H1 (cell line): ENCODE data around the gene PROZ.

ENCODE experiments used
- CEBPB ChIP-seq: IDR thresholded peaks from 2 replicates; pipeline ENCODE4 v1.6.1; 2012; ENCODE audit warnings: low read depth, low read length
- CREB1 ChIP-seq: IDR thresholded peaks from 2 replicates; pipeline ENCODE4 v1.6.1; 2012; ENCODE audit warnings: inconsistent platforms
- EZH2 ChIP-seq: fragments of 200-600 bp; sonication (generic); IDR thresholded peaks from 2 replicates; pipeline ENCODE4 v1.7.1; 2012; ENCODE audit warnings: low read depth, mild to moderate bottlenecking, moderate library complexity, low read length, inconsistent platforms; ENCODE audit not compliant: severe bottlenecking
- FOSL1 ChIP-seq: IDR thresholded peaks from 2 replicates; pipeline ENCODE4 v1.6.1; 2011; ENCODE audit warnings: mild to moderate bottlenecking, low read depth, low read length, moderate library complexity; ENCODE audit not compliant: insufficient read depth
- NANOG ChIP-seq: IDR thresholded peaks from 2 replicates; pipeline ENCODE4 v1.6.1; 2011; ENCODE audit warnings: low read length, low read depth, mild to moderate bottlenecking, inconsistent platforms; ENCODE audit not compliant: insufficient read depth, poor library complexity, severe bottlenecking
- POU5F1 ChIP-seq: IDR thresholded peaks from 2 replicates; pipeline ENCODE4 v1.6.1; 2011; ENCODE audit warnings: low read depth, mild to moderate bottlenecking, low read length, moderate library complexity
- TAF1 ChIP-seq: IDR thresholded peaks from 2 replicates; pipeline ENCODE4 v1.6.1; 2011; ENCODE audit warnings: mild to moderate bottlenecking, low read depth, low read length
- TAF7 ChIP-seq: optimal IDR thresholded peaks from 2 replicates; pipeline ENCODE3; 2011; ENCODE audit warnings: low read depth, mild to moderate bottlenecking, inconsistent platforms, low read length, moderate library complexity, borderline replicate concordance
- TCF12 ChIP-seq: IDR thresholded peaks from 2 replicates; pipeline ENCODE4 v1.6.1; 2011; ENCODE audit warnings: low read depth, mild to moderate bottlenecking, low read length
- ZNF274 ChIP-seq: IDR thresholded peaks from 2 replicates; pipeline ENCODE4 v1.7.0; 2012; ENCODE audit warnings: low read length, borderline replicate concordance; ENCODE audit errors: extremely low read depth
- TF ChIP-seq, protein P1 (sequence below), 3 experiments: IDR thresholded peaks; 1 replicate in 2 of 3; 2 replicates in 1 of 3; pipeline versions ENCODE4 v1.5.1 to v1.6.1; 2011; ENCODE audit warnings: low read length in 3 of 3, mild to moderate bottlenecking in 3 of 3, inconsistent platforms in 2 of 3, low read depth in 1 of 3, moderate library complexity in 1 of 3; ENCODE audit not compliant: insufficient read depth in 1 of 3; ENCODE audit errors: control extremely low read depth in 1 of 3

DNA sequence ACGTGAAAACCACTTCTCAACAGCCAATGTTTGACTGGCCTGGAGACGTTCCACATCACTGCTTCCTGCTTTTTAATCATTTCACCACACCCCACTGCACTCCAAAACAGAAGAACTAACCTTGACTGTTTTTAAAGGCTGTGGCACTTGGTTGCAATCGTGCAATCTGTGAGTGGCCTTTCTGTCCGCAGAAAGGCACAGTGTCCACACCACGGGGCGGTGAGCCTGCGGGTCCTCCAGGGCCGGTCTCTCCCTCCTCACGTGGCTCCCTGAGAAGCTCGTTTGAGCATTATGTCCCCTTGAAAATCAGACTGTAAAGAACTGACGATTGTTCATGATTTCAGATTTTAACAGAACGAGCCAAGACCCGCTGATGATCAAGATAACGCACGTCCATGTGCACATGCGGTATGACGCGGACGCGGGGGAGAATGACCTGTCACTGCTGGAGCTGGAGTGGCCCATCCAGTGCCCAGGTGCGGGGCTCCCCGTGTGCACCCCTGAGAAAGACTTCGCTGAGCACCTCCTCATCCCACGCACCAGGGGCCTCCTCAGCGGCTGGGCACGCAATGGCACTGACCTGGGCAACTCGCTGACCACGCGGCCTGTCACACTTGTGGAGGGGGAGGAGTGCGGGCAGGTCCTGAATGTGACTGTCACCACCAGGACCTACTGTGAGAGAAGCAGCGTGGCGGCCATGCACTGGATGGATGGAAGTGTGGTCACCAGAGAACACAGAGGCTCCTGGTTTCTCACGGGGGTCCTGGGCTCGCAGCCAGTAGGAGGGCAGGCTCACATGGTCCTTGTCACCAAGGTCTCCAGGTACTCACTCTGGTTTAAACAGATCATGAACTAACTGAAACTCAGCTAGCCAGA lies 13.0 kb downstream of the PROZ start:
- TF ChIP-seq CEBPB: no peak
- TF ChIP-seq, protein P1, sequence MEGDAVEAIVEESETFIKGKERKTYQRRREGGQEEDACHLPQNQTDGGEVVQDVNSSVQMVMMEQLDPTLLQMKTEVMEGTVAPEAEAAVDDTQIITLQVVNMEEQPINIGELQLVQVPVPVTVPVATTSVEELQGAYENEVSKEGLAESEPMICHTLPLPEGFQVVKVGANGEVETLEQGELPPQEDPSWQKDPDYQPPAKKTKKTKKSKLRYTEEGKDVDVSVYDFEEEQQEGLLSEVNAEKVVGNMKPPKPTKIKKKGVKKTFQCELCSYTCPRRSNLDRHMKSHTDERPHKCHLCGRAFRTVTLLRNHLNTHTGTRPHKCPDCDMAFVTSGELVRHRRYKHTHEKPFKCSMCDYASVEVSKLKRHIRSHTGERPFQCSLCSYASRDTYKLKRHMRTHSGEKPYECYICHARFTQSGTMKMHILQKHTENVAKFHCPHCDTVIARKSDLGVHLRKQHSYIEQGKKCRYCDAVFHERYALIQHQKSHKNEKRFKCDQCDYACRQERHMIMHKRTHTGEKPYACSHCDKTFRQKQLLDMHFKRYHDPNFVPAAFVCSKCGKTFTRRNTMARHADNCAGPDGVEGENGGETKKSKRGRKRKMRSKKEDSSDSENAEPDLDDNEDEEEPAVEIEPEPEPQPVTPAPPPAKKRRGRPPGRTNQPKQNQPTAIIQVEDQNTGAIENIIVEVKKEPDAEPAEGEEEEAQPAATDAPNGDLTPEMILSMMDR (IDR thresholded peaks at IDR 0.05; ENCODE audit: control extremely low read depth in 1 of 3, insufficient read depth in 1 of 3, low read depth in 1 of 3, low read length in 3 of 3): no peak
- TF ChIP-seq POU5F1: no peak
- TF ChIP-seq ZNF274: no peak
- TF ChIP-seq TAF1: no peak
- TF ChIP-seq TCF12: no peak
- no peak for TF ChIP-seq EZH2
- TF ChIP-seq TAF7: no peak
- no peak for TF ChIP-seq FOSL1
- no peak for TF ChIP-seq CREB1
- TF ChIP-seq NANOG: no peak
